ENCODE measurements around the gene RNF220. TPM values are rescaled to one million over a fixed set of nuclear protein-coding genes. Genes with fewer than 3 reads are reported as not detected.

Gene RNF220
- total RNA-seq, 1 experiment from 2014 or later: 128 TPM

- CTCF ChIA-PET: interaction anchor here (0.6 to 9.5 kb wide), 23 partner anchors 9 to 231 kb away, joined by 3 to 69 read pairs (median 4); partner anchors contain the start of gene RNF220
Observed at GRCh38 chr1:44545961-44546360, 140.9 kb downstream of the RNF220 start.

GRCh38 chr1:44546403-44547053 lies 141.5 kb downstream of the RNF220 start:
- CTCF ChIA-PET: interaction anchor here (0.6 to 9.5 kb wide), 24 partner anchors 8 to 232 kb away, joined by 3 to 69 read pairs (median 4); no protein-coding TSS in a partner anchor
- POLR2A ChIA-PET: interaction anchor here (0.7 kb wide), 1 partner anchor 8 kb away, joined by 3 read pairs; no protein-coding TSS in a partner anchor
- no peak overlapping the region for H3K27ac Mint-ChIP-seq
- DNase-seq (ENCODE audit: low spot score): peak; percentile 42
- H3K36me3 Mint-ChIP-seq: peaks cover 3% of the 10 kb centered on the region; the same call in 1 of the 2 replicates
- TF ChIP-seq KAT7 (CRISPR knock-in tag; IDR thresholded peaks at IDR 0.05; ENCODE audit: borderline replicate concordance): no peak
- H3K27me3 Mint-ChIP-seq (ENCODE audit: low read depth): peaks cover 21% of the 10 kb centered on the region
- no peaks in the 10 kb centered on the region for H3K9me3 Mint-ChIP-seq
- H3K4me3 Mint-ChIP-seq: no peak overlapping the region
- ATAC-seq: no peak
- H3K4me1 Mint-ChIP-seq: peaks cover 50% of the 10 kb centered on the region

More at GRCh38 chr1:44545961-44546360, 140.9 kb downstream of the RNF220 start:
- TF ChIP-seq ETV6 (CRISPR knock-in tag; IDR thresholded peaks at IDR 0.05) (no peak), FOXP4 (CRISPR knock-in tag; IDR thresholded peaks at IDR 0.05) (no peak), TEAD4 (CRISPR knock-in tag; IDR thresholded peaks at IDR 0.05) (no peak), FOXJ3 (CRISPR knock-in tag; IDR thresholded peaks at IDR 0.05; ENCODE audit: borderline replicate concordance) (no peak), ZSCAN18 (CRISPR knock-in tag; IDR thresholded peaks at IDR 0.05) (no peak), CREM (CRISPR knock-in tag; IDR thresholded peaks at IDR 0.05) (no peak), HMGA2 (CRISPR knock-in tag; IDR thresholded peaks at IDR 0.05) (no peak), MYBL2 (CRISPR knock-in tag; IDR thresholded peaks at IDR 0.05) (no peak), GRHL2 (CRISPR knock-in tag; IDR thresholded peaks at IDR 0.05; ENCODE audit: insufficient replicate concordance, severe bottlenecking) (no peak), CDX4 (CRISPR knock-in tag; IDR thresholded peaks at IDR 0.05; ENCODE audit: borderline replicate concordance) (no peak), ZNF219 (CRISPR knock-in tag; IDR thresholded peaks at IDR 0.05; ENCODE audit: borderline replicate concordance) (no peak), CREB1 (CRISPR knock-in tag; IDR thresholded peaks at IDR 0.05) (no peak), SMAD4 (CRISPR knock-in tag; IDR thresholded peaks at IDR 0.05) (no peak), RELA (CRISPR knock-in tag; IDR thresholded peaks at IDR 0.05; ENCODE audit: borderline replicate concordance) (no peak), SOX15 (CRISPR knock-in tag; IDR thresholded peaks at IDR 0.05) (no peak), TCF7 (CRISPR knock-in tag; IDR thresholded peaks at IDR 0.05; ENCODE audit: low read depth) (no peak), OVOL2 (CRISPR knock-in tag; IDR thresholded peaks at IDR 0.05; ENCODE audit: borderline replicate concordance) (no peak), HMGXB4 (CRISPR knock-in tag; IDR thresholded peaks at IDR 0.05) (no peak), GTF2I (CRISPR knock-in tag; conservative IDR thresholded peaks at IDR 0.05) (no peak)
- Mint-ChIP-seq H3K4me1 (peaks cover 55% of the 10 kb centered on the region), H3K36me3 (peaks cover 3% of the 10 kb centered on the region; the same call in 1 of the 2 replicates), H3K4me3 (no peak overlapping the region), H3K27me3 (ENCODE audit: low read depth) (peaks cover 21% of the 10 kb centered on the region), H3K27ac (no peak overlapping the region), H3K9me3 (no peaks in the 10 kb centered on the region)
- DNase-seq (ENCODE audit: low spot score): no peak
- no peak for ATAC-seq
- POLR2A ChIA-PET: interaction anchor here (0.7 kb wide), 1 partner anchor 8 kb away, joined by 3 read pairs; no protein-coding TSS in a partner anchor

Measured in WTC11 (cell line).